ENCODE data around the gene IGF2R.

DNA sequence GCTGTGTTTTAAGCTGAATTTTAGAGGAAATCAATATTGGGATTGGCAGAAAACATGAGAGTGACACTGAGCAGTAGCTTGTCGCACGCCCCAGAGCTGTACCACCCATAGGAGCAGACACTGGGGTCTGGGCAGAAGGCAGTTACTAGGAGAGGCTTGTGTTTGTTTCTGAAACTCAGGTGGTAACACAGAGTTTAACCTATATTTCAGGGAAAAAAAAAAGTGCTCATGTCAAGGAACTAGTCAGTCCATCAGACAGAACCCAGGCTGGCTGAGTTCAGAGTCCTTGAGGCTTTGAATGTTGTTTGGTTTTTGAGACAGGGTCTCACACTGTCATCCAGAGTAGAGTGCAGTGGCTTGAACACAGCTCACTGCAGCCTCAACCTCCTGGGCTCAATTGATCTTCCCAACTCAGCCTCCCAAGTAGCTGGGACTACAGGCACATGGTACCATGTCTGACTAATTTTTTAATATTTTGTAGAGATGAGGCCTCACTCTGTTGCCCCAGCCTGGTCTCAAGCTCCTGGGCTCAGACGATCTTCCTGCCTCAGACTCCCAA is 159.3 kb downstream of the IGF2R start:
- TF ChIP-seq CTCF (IDR thresholded peaks at IDR 0.05; ENCODE audit: low read length) (no peak), EZH2phosphoT487 (IDR thresholded peaks at IDR 0.05; ENCODE audit: low read length) (no peak)

All from MM.1S (cell line).